Calu3 (cell line): ENCODE measurements around the gene ANGEL1. TPM values are rescaled to one million over a fixed set of nuclear protein-coding genes. Genes with fewer than 3 reads are reported as not detected.
A peak's percentile ranks its signal among the peaks of the same experiment; 100 is the strongest.

Source experiments
- BruUV-seq: library from RNA; stranded (reverse); fragments of 400-500 nt; replicated peaks from 2 replicates; lab custom pipeline; 2021; lab: Mats Ljungman, UMichigan
- CTCF ChIA-PET: fragments of 300-600 bp; sonication (Branson Sonifier 250); formaldehyde crosslinking; loops from one replicate; lab custom pipeline; 2022; ENCODE audit warnings: antibody characterized with exemption; lab: Charles Lee
- DNase-seq: peaks from one replicate; pipeline ENCODE4 v3.0.0; 2022
- H3K27ac Mint-ChIP-seq: one replicate; pipeline ENCODE4 v1.8.0; 2022; ENCODE audit warnings: mixed read lengths; ENCODE audit not compliant: unreplicated experiment
- H3K27me3 Mint-ChIP-seq: one replicate; pipeline ENCODE4 v1.8.0; 2022; ENCODE audit warnings: mixed read lengths; ENCODE audit not compliant: unreplicated experiment
- H3K36me3 Mint-ChIP-seq: one replicate; pipeline ENCODE4 v1.8.0; 2022; ENCODE audit warnings: mild to moderate bottlenecking, moderate library complexity, mixed read lengths; ENCODE audit not compliant: insufficient read depth, unreplicated experiment
- H3K4me1 Mint-ChIP-seq: one replicate; pipeline ENCODE4 v1.8.0; 2022; ENCODE audit warnings: mild to moderate bottlenecking, low read depth, mixed read lengths; ENCODE audit not compliant: unreplicated experiment
- H3K4me3 Mint-ChIP-seq: one replicate; pipeline ENCODE4 v1.8.0; 2022; ENCODE audit warnings: mild to moderate bottlenecking, low read depth, moderate library complexity, mixed read lengths; ENCODE audit not compliant: unreplicated experiment
- H3K9me3 Mint-ChIP-seq: one replicate; pipeline ENCODE4 v1.8.0; 2022; ENCODE audit warnings: low read depth, mixed read lengths; ENCODE audit not compliant: unreplicated experiment
- CTCF ChIP-seq: fragments of 200-600 bp; IDR thresholded peaks from one replicate; pipeline ENCODE4 v1.8.0; 2022; ENCODE audit warnings: antibody characterized with exemption; ENCODE audit not compliant: unreplicated experiment
- intact Hi-C: fragments of 100-400 bp; cut with micrococcal nuclease; formaldehyde crosslinking; loops from one replicate; pipeline ENCODE4 v1.10.0; 2022; ENCODE audit not compliant: unreplicated experiment
- total RNA-seq: library from RNA; stranded (reverse); gene quantifications from 2 replicates; pipeline ENCODE4 v1.2.3, GENCODE V29; 2022

Gene ANGEL1
- total RNA-seq, 1 experiment from 2014 or later: 19.8 TPM

DNA sequence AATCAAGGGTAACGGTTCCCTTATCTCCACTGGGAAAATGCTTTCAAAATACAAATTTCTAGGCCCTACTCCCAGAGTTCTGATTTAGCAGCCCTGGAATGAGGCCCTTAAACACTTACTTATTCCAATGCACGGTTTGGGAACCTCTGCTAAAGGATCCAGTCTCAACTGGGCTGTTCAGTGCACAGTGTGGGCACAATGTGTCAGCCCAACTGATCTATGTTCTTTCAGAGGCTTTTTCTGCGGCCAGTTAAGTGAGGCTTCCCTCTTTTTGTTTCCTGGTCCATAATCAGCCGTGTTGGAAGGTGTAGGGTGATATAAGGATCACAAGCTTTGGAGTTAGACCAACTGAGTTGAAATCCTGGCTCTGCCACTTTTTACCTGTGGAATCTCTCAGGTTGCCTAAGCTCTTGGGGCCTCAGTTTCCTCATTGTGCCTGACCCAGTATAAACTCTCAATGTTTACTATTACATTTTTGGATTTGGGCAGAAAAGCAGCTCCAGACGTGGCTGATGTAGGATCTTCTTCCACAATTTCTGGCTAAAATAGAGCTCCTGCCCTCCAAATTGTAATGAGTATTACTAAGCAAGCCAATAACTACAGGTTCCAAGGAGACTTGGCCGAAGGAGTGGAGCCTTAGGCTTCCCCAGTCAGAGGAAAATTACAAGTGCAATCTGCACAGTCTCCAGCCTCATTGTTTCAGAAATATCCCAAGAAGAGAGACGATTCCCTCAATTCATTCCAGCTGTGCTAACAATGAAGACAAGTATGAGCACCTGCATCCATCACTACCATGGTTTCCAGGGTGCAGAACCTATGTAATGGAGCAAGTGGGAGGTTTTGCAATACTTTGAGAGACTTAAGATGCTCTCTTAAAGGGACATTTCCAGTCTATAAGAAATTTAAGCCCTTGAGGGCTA, 2.3 kb upstream of the ANGEL1 start:
- DNase-seq: no peak
- TF ChIP-seq CTCF: no peak
- Mint-ChIP-seq H3K36me3 (peaks cover 24% of the 10 kb centered on the region), H3K4me1 (peaks cover 11% of the 10 kb centered on the region), H3K9me3 (no peaks in the 10 kb centered on the region), H3K27ac (no peak overlapping the region), H3K4me3 (no peak overlapping the region), H3K27me3 (peaks cover 4% of the 10 kb centered on the region)
- intact Hi-C loops: no loop called here
- BruUV-seq: no TSS peak
- CTCF ChIA-PET: no interaction called here

GRCh38 chr14:76812093-76812421, 625 bp downstream of the ANGEL1 start:
- CTCF ChIA-PET: interaction anchor here (1.0 to 1.7 kb wide), 4 partner anchors 18 to 286 kb away, joined by 3 to 7 read pairs (median 4); partner anchors contain the start of gene CIPC
- Mint-ChIP-seq H3K4me3 (peak overlapping the region; percentile 93), H3K4me1 (peaks cover 11% of the 10 kb centered on the region), H3K27ac (peak overlapping the region; percentile 88), H3K27me3 (no peaks in the 10 kb centered on the region), H3K36me3 (peaks cover 27% of the 10 kb centered on the region), H3K9me3 (no peaks in the 10 kb centered on the region)
- intact Hi-C loops: no loop called here
- DNase-seq: no peak
- TSS peak; percentile 35 for BruUV-seq
- no peak for TF ChIP-seq CTCF

GRCh38 chr14:76811561-76811960, 1.1 kb downstream of the ANGEL1 start:
- DNase-seq: no peak
- H3K9me3 Mint-ChIP-seq: no peaks in the 10 kb centered on the region
- H3K36me3 Mint-ChIP-seq: peaks cover 29% of the 10 kb centered on the region
- BruUV-seq: no TSS peak
- CTCF ChIA-PET: interaction anchor here (1.0 to 1.7 kb wide), 2 partner anchors 27 to 100 kb away, joined by 3 to 7 read pairs; no protein-coding TSS in a partner anchor
- no peaks in the 10 kb centered on the region for H3K27me3 Mint-ChIP-seq
- H3K27ac Mint-ChIP-seq: peak overlapping the region; percentile 88
- intact Hi-C loops: loop anchor here (1.0 kb wide), 1 partner anchor 101 kb away; no protein-coding TSS in a partner anchor
- H3K4me1 Mint-ChIP-seq: peaks cover 11% of the 10 kb centered on the region
- peak overlapping the region; percentile 93 for H3K4me3 Mint-ChIP-seq
- TF ChIP-seq CTCF: no peak

DNA sequence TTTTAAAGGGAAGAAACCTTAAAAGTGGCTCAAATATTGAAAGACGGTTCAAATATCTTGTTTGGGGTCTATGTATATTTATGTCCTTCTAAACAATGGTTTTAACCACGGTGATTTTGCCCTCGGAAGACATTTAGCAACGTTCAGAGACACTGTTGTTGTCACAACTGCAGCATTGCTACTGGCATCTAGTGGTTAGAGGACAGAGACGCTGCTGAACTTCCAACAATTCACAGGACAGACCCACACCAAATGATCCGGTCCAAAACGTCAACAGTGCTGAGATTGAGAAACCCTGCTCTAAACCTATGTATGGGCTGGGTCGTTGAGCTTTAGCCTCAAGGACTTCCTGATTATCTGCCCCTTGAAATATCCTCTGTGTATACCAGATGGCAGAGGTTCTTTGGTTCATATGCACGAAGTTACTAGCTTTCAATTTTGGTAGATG, 1.7 kb downstream of the ANGEL1 start:
- no peaks in the 10 kb centered on the region for H3K9me3 Mint-ChIP-seq
- peak; percentile 12 for DNase-seq
- no peak overlapping the region for H3K27ac Mint-ChIP-seq
- CTCF ChIA-PET: interaction anchor here (1.7 kb wide), 1 partner anchor 100 kb away, joined by 7 read pairs; no protein-coding TSS in a partner anchor
- no peaks in the 10 kb centered on the region for H3K27me3 Mint-ChIP-seq
- peak overlapping the region; percentile 93 for H3K4me3 Mint-ChIP-seq
- peaks cover 29% of the 10 kb centered on the region for H3K36me3 Mint-ChIP-seq
- BruUV-seq: no TSS peak
- H3K4me1 Mint-ChIP-seq: peaks cover 11% of the 10 kb centered on the region
- intact Hi-C loops: loop anchor here (1.0 kb wide), 1 partner anchor 101 kb away; no protein-coding TSS in a partner anchor
- no peak for TF ChIP-seq CTCF
